K562 (cell line): ENCODE results near the gene TTLL10. TPM values are rescaled to one million over a fixed set of nuclear protein-coding genes. Genes with fewer than 3 reads are reported as not detected.
A peak's percentile ranks its signal among the peaks of the same experiment; 100 is the strongest.

Source experiments
- ATAC-seq: fragments of 200-7000 bp; cut with Tn5 transposase; 3 replicates; pipeline ENCODE4 v1.9.1; 2020; ENCODE audit warnings: moderate library complexity
- BruUV-seq: library from RNA; stranded (reverse); fragments of 400-500 nt; replicated peaks from 2 replicates; lab custom pipeline; 2021; lab: Mats Ljungman, UMichigan
- CTCF ChIA-PET: fragments of 300-600 bp; formaldehyde crosslinking; extraction: SDS; loops from one replicate; lab custom pipeline; 2021; ENCODE audit warnings: low intra/inter-chr PET ratio; lab: Yijun Ruan, JAX
- POLR2A ChIA-PET: fragments of 300-600, 350-650 bp; sonication (Branson Sonifier 250); formaldehyde crosslinking; extraction: SDS; loops from one replicate; lab custom pipeline; 2021; ENCODE audit warnings: antibody characterized with exemption, inconsistent platforms; lab: Yijun Ruan, JAX
- DNase-seq, 4 experiments: peaks; one replicate each; pipeline versions ENCODE4 v3.0.0 to v3.0.0-alpha.2; 2011 to 2018; ENCODE audit warnings: low spot score in 3 of 4, mixed read lengths in 3 of 4; ENCODE audit errors: extremely low read depth in 1 of 4
- FAIRE-seq: peaks from 2 replicates; lab custom pipeline; 2011; peaks lifted over from hg19 to GRCh38; lab: Jason Lieb, UNC
- H2AFZ ChIP-seq: 2 replicates; pipeline ENCODE4 v1.6.0; 2011; ENCODE audit warnings: low read depth, low read length, control low read depth, inconsistent platforms
- H3K27ac ChIP-seq: fragments of 200-600 bp; 3 replicates; pipeline ENCODE4 v1.8.0; 2011; ENCODE audit warnings: low read depth, mild to moderate bottlenecking, control low read depth, inconsistent platforms, low read length, moderate library complexity, mixed read lengths; ENCODE audit errors: extremely low read depth
- H3K27me3 ChIP-seq, 2 experiments: fragments of 300-600 bp in 1 of 2; 2 replicates in 1 of 2; 3 replicates in 1 of 2; pipeline versions ENCODE4 v1.6.0 to v1.8.0; 2011; ENCODE audit warnings: inconsistent platforms in 2 of 2, low read length in 2 of 2, mild to moderate bottlenecking in 1 of 2, mixed read lengths in 1 of 2, moderate library complexity in 1 of 2; ENCODE audit not compliant: control insufficient read depth in 2 of 2, insufficient read depth in 2 of 2
- H3K36me3 ChIP-seq: fragments of 300-600 bp; 3 replicates; pipeline ENCODE4 v1.8.0; 2011; ENCODE audit warnings: mild to moderate bottlenecking, low read length, inconsistent platforms; ENCODE audit not compliant: control insufficient read depth, insufficient read depth
- H3K4me1 ChIP-seq, 2 experiments: fragments of 200-600 bp in 1 of 2; replicated peaks in 1 of 2; 2 replicates in 1 of 2; 3 replicates in 1 of 2; pipeline versions ENCODE4 v1.5.1 to v1.8.0; 2011; ENCODE audit warnings: inconsistent platforms in 2 of 2, low read length in 2 of 2, mild to moderate bottlenecking in 1 of 2, mixed read lengths in 1 of 2, moderate library complexity in 1 of 2; ENCODE audit not compliant: control insufficient read depth in 2 of 2, insufficient read depth in 2 of 2
- H3K4me2 ChIP-seq: 2 replicates; pipeline ENCODE4 v1.6.1; 2011; ENCODE audit warnings: low read length, control low read depth, inconsistent platforms, mixed read lengths; ENCODE audit not compliant: insufficient read depth
- H3K4me3 ChIP-seq: fragments of 200-600 bp; sonication (generic), shearing (Covaris generic); 2 replicates; pipeline ENCODE4 v1.5.1; 2016; ENCODE audit warnings: control low read depth, inconsistent platforms
- H3K79me2 ChIP-seq: fragments of 200-600 bp; 3 replicates; pipeline ENCODE4 v1.8.0; 2011; ENCODE audit warnings: low read length, inconsistent platforms; ENCODE audit not compliant: control insufficient read depth, insufficient read depth
- H3K9ac ChIP-seq, 2 experiments: 2 replicates each; pipeline versions ENCODE4 v1.6.0 to v1.6.1; 2011; ENCODE audit warnings: low read depth in 2 of 2, low read length in 2 of 2, control low read depth in 1 of 2, inconsistent platforms in 1 of 2, mild to moderate bottlenecking in 1 of 2, mixed read lengths in 1 of 2; ENCODE audit not compliant: insufficient read depth in 1 of 2
- H3K9me1 ChIP-seq: one replicate; pipeline ENCODE4 v1.6.0; 2011; ENCODE audit warnings: inconsistent platforms, mild to moderate bottlenecking, low read length, moderate library complexity; ENCODE audit not compliant: control insufficient read depth, insufficient read depth
- H3K9me3 ChIP-seq: replicated peaks from 2 replicates; pipeline ENCODE4 v1.5.1; 2011; ENCODE audit warnings: low read depth, low read length, inconsistent platforms; ENCODE audit not compliant: control insufficient read depth, insufficient read depth
- H4K20me1 ChIP-seq: replicated peaks from 2 replicates; pipeline ENCODE4 v1.6.1; 2011; ENCODE audit warnings: low read length, inconsistent platforms, mixed read lengths; ENCODE audit not compliant: control insufficient read depth, insufficient read depth
- ARID2 ChIP-seq: fragments of 450-650 bp; IDR thresholded peaks from 2 replicates; pipeline ENCODE4 v1.6.1; 2017; ENCODE audit warnings: antibody characterized with exemption, mild to moderate bottlenecking
- CEBPB ChIP-seq: fragments of 450-650 bp; IDR thresholded peaks from 2 replicates; pipeline ENCODE4 v1.6.1; 2016; ENCODE audit warnings: missing genetic modification characterization, missing compliant biosample characterization
- E2F3 ChIP-seq: fragments of 250-450 bp; sonication (Bioruptor Pico); IDR thresholded peaks from 2 replicates; pipeline ENCODE4 v1.4.0; 2020; ENCODE audit warnings: mild to moderate bottlenecking
- FOXK2 ChIP-seq, 2 experiments: fragments of 450-650 bp; IDR thresholded peaks in 1 of 2; conservative IDR thresholded peaks in 1 of 2; 2 replicates each; pipeline ENCODE4 v1.6.1; 2016; ENCODE audit warnings: low read depth in 2 of 2, mild to moderate bottlenecking in 1 of 2
- FOXO4 ChIP-seq: fragments of 450-650 bp; formaldehyde crosslinking; IDR thresholded peaks from 2 replicates; pipeline ENCODE4 v1.4.0; 2020; ENCODE audit warnings: mild to moderate bottlenecking, moderate library complexity
- MNT ChIP-seq, 2 experiments: fragments of 450-650 bp; conservative IDR thresholded peaks; 2 replicates each; pipeline ENCODE4 v1.6.1; 2017; ENCODE audit warnings: mild to moderate bottlenecking in 2 of 2, moderate library complexity in 2 of 2
- PCBP1 ChIP-seq: fragments of 200-400 bp; formaldehyde crosslinking; IDR thresholded peaks from 2 replicates; pipeline ENCODE4 v1.6.1; 2018; ENCODE audit warnings: mild to moderate bottlenecking, low read depth, low read length; ENCODE audit not compliant: poor library complexity, severe bottlenecking
- RNF2 ChIP-seq: sonication (generic); IDR thresholded peaks from 2 replicates; pipeline ENCODE4 v1.6.1; 2016
- ZBTB7A ChIP-seq: IDR thresholded peaks from 2 replicates; pipeline ENCODE4 v1.6.1; 2011; ENCODE audit warnings: low read depth, mild to moderate bottlenecking, low read length, moderate library complexity, borderline replicate concordance; ENCODE audit not compliant: control insufficient read depth
- WGBS: fragments of 100-300 bp; shearing (Covaris generic); methylation state at CpG from one replicate; pipeline ENCODE4 v1.1.6; 2016; ENCODE audit warnings: low coverage, mixed read lengths; ENCODE audit not compliant: insufficient coverage; ENCODE audit errors: missing lambda C conversion rate; 5-methylcytosine and 5-hydroxymethylcytosine counted together
- in situ Hi-C: fragments of 300-500 bp; cut with MboI; formaldehyde crosslinking; loops from 4 replicates; pipeline ENCODE4 v1.15.0; 2018; ENCODE audit warnings: inconsistent platforms, mixed read lengths
- intact Hi-C: fragments of 100-400 bp; cut with micrococcal nuclease; formaldehyde crosslinking; loops from 2 replicates; pipeline ENCODE4 v1.14.2; 2022
- polyA plus RNA-seq, 8 experiments: library from polyadenylated mRNA; depleted of rRNA in 4 of 8; stranded (reverse) in 5 of 8; unstranded in 3 of 8; fragments of >200 nt; fragmentation: Nextera tagmentation in 2 of 8; fragmentation: Illumina TruSeq in 1 of 8; extraction: Ambion mirVana in 2 of 8; extraction: Trizol in 1 of 8; gene quantifications; 2 replicates each; pipeline versions ENCODE4 v1.2.1 to v1.2.3, GENCODE V29; 2011 to 2014; ENCODE audit warnings: inconsistent platforms in 1 of 8, missing spikeins in 1 of 8
- total RNA-seq, 7 experiments: library from RNA; depleted of rRNA in 6 of 7; stranded (reverse); fragments of >200 nt in 6 of 7; fragmentation: Illumina TruSeq in 2 of 7; extraction: Trizol in 2 of 7; gene quantifications; 2 replicates each; pipeline versions ENCODE4 v1.2.1 to v1.2.3, GENCODE V29; 2011 to 2021; ENCODE audit warnings: low replicate concordance in 1 of 7

TTLL10 gene
- total and polyA plus RNA-seq, 9 of the 15 experiments (the other 6 are each of a cell fraction or from before 2014, with no cell fraction given) = not detected

- no TSS peak for BruUV-seq
- Histone ChIP-seq H3K9ac (peak overlapping the region in 1 of 2 experiments; percentile 4; a peak in 1 of 4 replicates), H3K4me1 (peaks cover 5 to 79% of the 10 kb centered on the region in 2 experiments)
- no peak for TF ChIP-seq FOXO4
- TF ChIP-seq ZBTB7A = 0 out of 2 replicates have a peak, but pooled peaks have one; percentile 14
- no peak for TF ChIP-seq CEBPB
- no peak for TF ChIP-seq E2F3 (CRISPR knock-in tag)
- TF ChIP-seq RNF2 = no peak
- no peak for TF ChIP-seq FOXK2 (conservative IDR thresholded peaks at IDR 0.05 in 1 of 2, IDR thresholded peaks at IDR 0.05 in 1 of 2; ENCODE audit: low read depth in 2 of 2)
- TF ChIP-seq ARID2 = no peak
- peak; percentile 45 for TF ChIP-seq PCBP1
- TF ChIP-seq MNT (conservative IDR thresholded peaks at IDR 0.05) = no peak
- TF ChIP-seq, all 486 proteins: peak for 2
- 32% methylated on average over 15 of the region's 18 CpGs for WGBS
- H3K27ac ChIP-seq = no peak overlapping the region
- ChIA-PET CTCF (no interaction called here), POLR2A (no interaction called here)
- intact Hi-C loops = no loop called here
- H3K4me2 ChIP-seq = no peak overlapping the region
- no peak overlapping the region for H3K4me3 ChIP-seq
- H4K20me1 ChIP-seq = no peaks in the 10 kb centered on the region
- peak overlapping the region; percentile 44; the same call in 1 of the 2 replicates for H2AFZ ChIP-seq
- in situ Hi-C loops = no loop called here
- no peaks in the 10 kb centered on the region for H3K9me1 ChIP-seq
- DNase-seq (no peak), ATAC-seq (no peak), FAIRE-seq (no peak)
- H3K79me2 ChIP-seq = no peaks in the 10 kb centered on the region
- H3K27me3 ChIP-seq = 0 out of 5 replicates have a peak, but pooled peaks cover 0 to 2% of the 10 kb centered on the region in 2 experiments
- H3K36me3 ChIP-seq = no peaks in the 10 kb centered on the region
- H3K9me3 ChIP-seq = no peaks in the 10 kb centered on the region
These were observed 33.0 kb upstream of the TTLL10 start for GRCh38 chr1:1140673-1141072.
